NCI-H2107 treated with DMSO at 0.1 percent for 48 hours (cell line): ENCODE data around the gene LCA5L.
A peak's percentile ranks its signal among the peaks of the same experiment; 100 is the strongest.
"Not testable (repeated sequence)": the region's sequence is repeated elsewhere in the genome, so short reads cannot be mapped to it uniquely, and the experiment has no call there.

Experiments
- DNase-seq: peaks from one replicate; lab custom pipeline; 2025; ENCODE audit not compliant: unreplicated experiment; lab: John Stamatoyannopoulos, UW

Gene LCA5L

GRCh38 chr21:39388038-39388810 lies 57.4 kb downstream of the LCA5L start:
- DNase-seq = peak; percentile 72

GRCh38 chr21:39387461-39388037 lies 58.0 kb downstream of the LCA5L start:
- DNase-seq = peak; percentile 95

GRCh38 chr21:39386899-39387298 lies 58.7 kb downstream of the LCA5L start:
- DNase-seq = no peak

- no peak for DNase-seq
Measured at GRCh38 chr21:39386194-39386593, 59.4 kb downstream of the LCA5L start.

- DNase-seq = peak; percentile 47
Measured at GRCh38 chr21:39385299-39386145, 60.1 kb downstream of the LCA5L start.

GRCh38 chr21:39384674-39385298 lies 60.8 kb downstream of the LCA5L start:
- DNase-seq = no peak

- DNase-seq = not testable (repeated sequence)
Measured at GRCh38 chr21:39382096-39382495, 63.5 kb downstream of the LCA5L start.

- DNase-seq = no peak
Measured at GRCh38 chr21:39381009-39381408, 64.6 kb downstream of the LCA5L start.

- peak; percentile 64 for DNase-seq
Measured at GRCh38 chr21:39379986-39380891, 65.3 kb downstream of the LCA5L start.

GRCh38 chr21:39377444-39378050 lies 68.0 kb downstream of the LCA5L start:
- DNase-seq = no peak

GRCh38 chr21:39375446-39375845 lies 70.1 kb downstream of the LCA5L start:
- DNase-seq = no peak

GRCh38 chr21:39374046-39374445 lies 71.5 kb downstream of the LCA5L start:
- no peak for DNase-seq

- DNase-seq = peak; percentile 18
Measured at GRCh38 chr21:39373634-39374033, 71.9 kb downstream of the LCA5L start.

GRCh38 chr21:39369896-39370288 lies 75.7 kb downstream of the LCA5L start:
- DNase-seq = not testable (repeated sequence)

- DNase-seq = no peak
Measured at GRCh38 chr21:39367783-39368182, 77.8 kb downstream of the LCA5L start.

- DNase-seq = no peak
Measured at GRCh38 chr21:39366563-39366962, 79.0 kb downstream of the LCA5L start.

- no peak for DNase-seq
Measured at GRCh38 chr21:39364949-39365348, 80.6 kb downstream of the LCA5L start.

- DNase-seq = no peak
Measured at GRCh38 chr21:39363607-39364555, 81.7 kb downstream of the LCA5L start.

GRCh38 chr21:39362733-39363132 lies 82.8 kb downstream of the LCA5L start:
- no peak for DNase-seq
